Endodermal cell (in vitro differentiated cells): ENCODE results near the gene CNOT1. TPM values are rescaled to one million over a fixed set of nuclear protein-coding genes. Genes with fewer than 3 reads are reported as not detected.

ENCODE experiments used
- DNase-seq: peaks from one replicate; pipeline ENCODE4 v3.0.0-alpha.2; 2017
- H3K27ac ChIP-seq: 2 replicates; pipeline ENCODE4 v1.5.1; 2013; ENCODE audit warnings: mild to moderate bottlenecking, low read depth, low read length, moderate library complexity
- H3K27me3 ChIP-seq: 2 replicates; pipeline ENCODE4 v1.6.1; 2013; ENCODE audit warnings: mild to moderate bottlenecking, low read length, moderate library complexity; ENCODE audit not compliant: insufficient read depth, control insufficient read depth, poor library complexity, severe bottlenecking
- H3K36me3 ChIP-seq: 2 replicates; pipeline ENCODE4 v1.7.0; 2013; ENCODE audit warnings: mild to moderate bottlenecking, low read length, moderate library complexity; ENCODE audit not compliant: control insufficient read depth, insufficient read depth
- H3K4me1 ChIP-seq: one replicate; pipeline ENCODE4 v1.7.0; 2013; ENCODE audit warnings: low read length; ENCODE audit not compliant: control insufficient read depth, insufficient read depth
- H3K4me3 ChIP-seq: 2 replicates; pipeline ENCODE4 v1.5.1; 2013; ENCODE audit warnings: mild to moderate bottlenecking, low read length, moderate library complexity
- H3K9ac ChIP-seq: 2 replicates; pipeline ENCODE4 v1.6.1; 2013; ENCODE audit warnings: mild to moderate bottlenecking, low read length, moderate library complexity; ENCODE audit not compliant: poor library complexity, severe bottlenecking; ENCODE audit errors: extremely low read depth
- H3K9me3 ChIP-seq: 2 replicates; pipeline ENCODE4 v1.6.1; 2013; ENCODE audit warnings: mild to moderate bottlenecking, low read length, moderate library complexity; ENCODE audit not compliant: control insufficient read depth
- H3K27ac Mint-ChIP-seq: 2 replicates; pipeline ENCODE4 v1.8.0; 2020; ENCODE audit warnings: mixed read lengths
- H3K27me3 Mint-ChIP-seq: 2 replicates; pipeline ENCODE4 v1.8.0; 2021; ENCODE audit warnings: mild to moderate bottlenecking, mixed read lengths; ENCODE audit not compliant: insufficient read depth
- H3K36me3 Mint-ChIP-seq: 2 replicates; pipeline ENCODE4 v1.8.0; 2020; ENCODE audit warnings: low read depth, mixed read lengths
- H3K4me1 Mint-ChIP-seq: 2 replicates; pipeline ENCODE4 v1.8.0; 2020; ENCODE audit warnings: mixed read lengths
- H3K4me3 Mint-ChIP-seq: 2 replicates; pipeline ENCODE4 v1.8.0; 2020; ENCODE audit warnings: mild to moderate bottlenecking, moderate library complexity, mixed read lengths
- H3K9me3 Mint-ChIP-seq: 2 replicates; pipeline ENCODE4 v1.8.0; 2020; ENCODE audit warnings: mild to moderate bottlenecking, mixed read lengths
- CTCF ChIP-seq: fragments of 200-600 bp; sonication (generic); conservative IDR thresholded peaks from 2 replicates; pipeline ENCODE4 v1.5.0; 2021; ENCODE audit warnings: antibody characterized with exemption, mild to moderate bottlenecking
- WGBS, 2 experiments: methylation state at CpG; one replicate each; pipeline versions ENCODE4 v1.1.5 to v1.1.7; 2013; ENCODE audit warnings: missing lambda C conversion rate in 2 of 2, mixed read lengths in 1 of 2; ENCODE audit not compliant: insufficient coverage in 1 of 2, insufficient read length in 1 of 2; 5-methylcytosine and 5-hydroxymethylcytosine counted together
- total RNA-seq, 2 donors: library from RNA; stranded (reverse); fragmentation: NEBNext Ultra II Directional in 1 of 2; extraction: Animal tissue kit (Norgen Biotek cat#: 25700) in 1 of 2; gene quantifications; 2 replicates in 1 of 2; 3 replicates in 1 of 2; pipeline ENCODE4 v1.2.1, GENCODE V29; 2021

CNOT1 gene
- total RNA-seq, 2 donors from 2014 or later, result 253 to 263 TPM

GRCh38 chr16:58533751-58534470 lies 95.7 kb downstream of the CNOT1 start:
- TF ChIP-seq CTCF, result no peak
- Mint-ChIP-seq H3K36me3 (peaks cover 93% of the 10 kb centered on the region), H3K27me3 (no peaks in the 10 kb centered on the region), H3K27ac (peak overlapping the region; percentile 36), H3K9me3 (no peaks in the 10 kb centered on the region), H3K4me1 (no peaks in the 10 kb centered on the region), H3K4me3 (no peak overlapping the region)
- no peak for DNase-seq
- H3K36me3 ChIP-seq, result peaks cover 98% of the 10 kb centered on the region
- no peaks in the 10 kb centered on the region for H3K4me1 ChIP-seq
- WGBS, 2 experiments, result 93 to 97% methylated on average over 13 of the region's 14 CpGs
- H3K9ac ChIP-seq, result no peak overlapping the region
- H3K27me3 ChIP-seq, result no peaks in the 10 kb centered on the region
- no peaks in the 10 kb centered on the region for H3K9me3 ChIP-seq
- H3K27ac ChIP-seq, result no peak overlapping the region
- H3K4me3 ChIP-seq, result no peak overlapping the region

GRCh38 chr16:58532414-58532813 lies 97.2 kb downstream of the CNOT1 start:
- Histone ChIP-seq H3K27ac (no peak overlapping the region), H3K9me3 (no peaks in the 10 kb centered on the region), H3K4me1 (no peaks in the 10 kb centered on the region), H3K36me3 (peaks cover 98% of the 10 kb centered on the region), H3K27me3 (no peaks in the 10 kb centered on the region), H3K9ac (no peak overlapping the region), H3K4me3 (no peak overlapping the region)
- Mint-ChIP-seq H3K4me3 (no peak overlapping the region), H3K27me3 (no peaks in the 10 kb centered on the region), H3K36me3 (peaks cover 93% of the 10 kb centered on the region), H3K27ac (no peak overlapping the region), H3K9me3 (no peaks in the 10 kb centered on the region), H3K4me1 (no peaks in the 10 kb centered on the region)
- 92 to 100% methylated on average over 3 of the region's 3 CpGs for WGBS, 2 experiments
- no peak for TF ChIP-seq CTCF
- DNase-seq, result no peak

- H3K27me3 Mint-ChIP-seq, result no peaks in the 10 kb centered on the region
- no peak for DNase-seq
- Histone ChIP-seq H3K27me3 (no peaks in the 10 kb centered on the region), H3K4me3 (no peak overlapping the region), H3K27ac (no peak overlapping the region), H3K36me3 (peaks cover 94% of the 10 kb centered on the region), H3K9ac (no peak overlapping the region), H3K9me3 (no peaks in the 10 kb centered on the region), H3K4me1 (no peaks in the 10 kb centered on the region)
- no peaks in the 10 kb centered on the region for H3K4me1 Mint-ChIP-seq
- TF ChIP-seq CTCF, result no peak
- H3K4me3 Mint-ChIP-seq, result no peak overlapping the region
- 87 to 95% methylated on average over 3 to 4 of the region's 5 CpGs for WGBS, 2 experiments
- H3K9me3 Mint-ChIP-seq, result no peaks in the 10 kb centered on the region
- H3K27ac Mint-ChIP-seq, result no peak overlapping the region
- H3K36me3 Mint-ChIP-seq, result peaks cover 91% of the 10 kb centered on the region
Measured at GRCh38 chr16:58530179-58530578, 99.4 kb downstream of the CNOT1 start.
